HEK293 (cell line): ENCODE results near the gene RBMS3.

ENCODE experiments used
- CTCF ChIA-PET: fragments of 350-600 bp; formaldehyde crosslinking; extraction: SDS; loops from one replicate; lab custom pipeline; 2021; ENCODE audit warnings: antibody characterized with exemption; lab: Yijun Ruan, JAX
- POLR2A ChIA-PET: fragments of 300-600 bp; formaldehyde crosslinking; extraction: SDS; loops from one replicate; lab custom pipeline; 2020; ENCODE audit warnings: antibody characterized with exemption, inconsistent platforms; lab: Yijun Ruan, JAX
- H3K27ac ChIP-seq: fragments of 200-500 bp; sonication (Bioruptor generic); 2 replicates; pipeline ENCODE4 v1.5.1; 2014; ENCODE audit warnings: low read depth, low read length, control low read depth, inconsistent platforms; ENCODE audit errors: extremely low read depth
- H3K36me3 ChIP-seq, 2 experiments: fragments of 200-500 bp in 1 of 2; sonication (Bioruptor generic) in 1 of 2; 1 replicate in 1 of 2; 2 replicates in 1 of 2; pipeline ENCODE4 v1.5.1; 2014 to 2017; ENCODE audit warnings: inconsistent platforms in 2 of 2, low read length in 2 of 2; ENCODE audit not compliant: control insufficient read depth in 2 of 2, insufficient read depth in 1 of 2
- H3K4me1 ChIP-seq: fragments of 200-500 bp; sonication (Bioruptor generic); 2 replicates; pipeline ENCODE4 v1.5.1; 2014; ENCODE audit warnings: mild to moderate bottlenecking, low read length, inconsistent platforms; ENCODE audit not compliant: control insufficient read depth, insufficient read depth
- H3K4me3 ChIP-seq: 2 replicates; pipeline ENCODE4 v1.5.1; 2011; ENCODE audit warnings: low read depth, mild to moderate bottlenecking, control low read depth, low read length, moderate library complexity
- H3K9me3 ChIP-seq: fragments of 200-500 bp; sonication (Bioruptor generic); 2 replicates; pipeline ENCODE4 v1.5.1; 2014; ENCODE audit warnings: low read depth, low read length, inconsistent platforms; ENCODE audit not compliant: control insufficient read depth, insufficient read depth
- GLIS1 ChIP-seq: fragments of 450-650 bp; formaldehyde crosslinking; IDR thresholded peaks from 2 replicates; pipeline ENCODE4 v1.5.1; 2016; ENCODE audit warnings: missing biosample characterization, missing genetic modification characterization
- HOXC10 ChIP-seq: sonication (generic); formaldehyde crosslinking; IDR thresholded peaks from 2 replicates; pipeline ENCODE4 v1.8.1; 2023; ENCODE audit warnings: mild to moderate bottlenecking, missing genetic modification reagents
- IKZF3 ChIP-seq: fragments of 450-650 bp; IDR thresholded peaks from 2 replicates; pipeline ENCODE4 v1.5.0; 2018; ENCODE audit warnings: missing biosample characterization, mild to moderate bottlenecking, missing genetic modification characterization, moderate library complexity
- KLF1 ChIP-seq: fragments of 450-650 bp; formaldehyde crosslinking; IDR thresholded peaks from 2 replicates; pipeline ENCODE4 v1.5.1; 2016; ENCODE audit warnings: missing biosample characterization, missing genetic modification characterization
- KLF9 ChIP-seq: fragments of 450-650 bp; formaldehyde crosslinking; IDR thresholded peaks from 2 replicates; pipeline ENCODE4 v1.5.1; 2016; ENCODE audit warnings: missing biosample characterization, missing genetic modification characterization, low read depth
- MZF1 ChIP-seq: fragments of 450-650 bp; formaldehyde crosslinking; IDR thresholded peaks from 2 replicates; pipeline ENCODE4 v1.5.1; 2017; ENCODE audit warnings: missing biosample characterization, missing genetic modification characterization, borderline replicate concordance
- WT1 ChIP-seq: fragments of 450-650 bp; formaldehyde crosslinking; IDR thresholded peaks from 2 replicates; pipeline ENCODE4 v1.5.1; 2016; ENCODE audit warnings: missing biosample characterization, missing genetic modification characterization
- ZBTB7A ChIP-seq: fragments of 450-650 bp; formaldehyde crosslinking; IDR thresholded peaks from 2 replicates; pipeline ENCODE4 v1.5.1; 2016; ENCODE audit warnings: low read depth, missing biosample characterization, missing genetic modification characterization
- ZFHX2 ChIP-seq: fragments of 450-650 bp; formaldehyde crosslinking; conservative IDR thresholded peaks from 2 replicates; pipeline ENCODE4 v1.5.1; 2016; ENCODE audit warnings: missing biosample characterization, missing genetic modification characterization
- ZNF184 ChIP-seq: fragments of 450-650 bp; IDR thresholded peaks from 2 replicates; pipeline ENCODE4 v1.5.1; 2018; ENCODE audit warnings: missing biosample characterization, mild to moderate bottlenecking, missing genetic modification characterization
- ZNF19 ChIP-seq: fragments of 450-650 bp; formaldehyde crosslinking; IDR thresholded peaks from 2 replicates; pipeline ENCODE4; 2016; ENCODE audit warnings: missing biosample characterization, missing genetic modification characterization, low read depth
- ZNF211 ChIP-seq: fragments of 450-650 bp; formaldehyde crosslinking; IDR thresholded peaks from 2 replicates; pipeline ENCODE4 v1.5.1; 2016; ENCODE audit warnings: low read depth, missing biosample characterization, missing genetic modification characterization
- ZNF221 ChIP-seq: fragments of 450-650 bp; formaldehyde crosslinking; IDR thresholded peaks from 2 replicates; pipeline ENCODE4 v1.5.1; 2017; ENCODE audit warnings: missing biosample characterization, missing genetic modification characterization, borderline replicate concordance
- ZNF302 ChIP-seq: fragments of 450-650 bp; formaldehyde crosslinking; IDR thresholded peaks from 2 replicates; pipeline ENCODE4 v1.5.1; 2016; ENCODE audit warnings: missing biosample characterization, missing genetic modification characterization, low read depth
- ZNF423 ChIP-seq: fragments of 450-650 bp; formaldehyde crosslinking; IDR thresholded peaks from 2 replicates; pipeline ENCODE4 v1.5.1; 2016; ENCODE audit warnings: missing biosample characterization, missing genetic modification characterization
- ZNF529 ChIP-seq: fragments of 450-650 bp; formaldehyde crosslinking; IDR thresholded peaks from 2 replicates; pipeline ENCODE4 v1.5.1; 2017; ENCODE audit warnings: missing genetic modification characterization, missing biosample characterization; ENCODE audit not compliant: insufficient replicate concordance
- ZNF561 ChIP-seq: fragments of 450-650 bp; IDR thresholded peaks from 2 replicates; pipeline ENCODE4 v1.5.1; 2018; ENCODE audit warnings: missing biosample characterization, missing genetic modification characterization, borderline replicate concordance
- ZNF660 ChIP-seq: fragments of 450-650 bp; IDR thresholded peaks from 2 replicates; pipeline ENCODE4 v1.5.1; 2018; ENCODE audit warnings: missing biosample characterization, mild to moderate bottlenecking, missing genetic modification characterization
- ZNF670 ChIP-seq: fragments of 450-650 bp; formaldehyde crosslinking; IDR thresholded peaks from 2 replicates; pipeline ENCODE4 v1.5.1; 2016; ENCODE audit warnings: missing biosample characterization, missing genetic modification characterization, low read depth
- ZNF76 ChIP-seq: fragments of 450-650 bp; formaldehyde crosslinking; IDR thresholded peaks from 2 replicates; pipeline ENCODE4; 2016; ENCODE audit warnings: low read depth, missing biosample characterization, missing genetic modification characterization, borderline replicate concordance
- ZSCAN23 ChIP-seq: fragments of 450-650 bp; formaldehyde crosslinking; IDR thresholded peaks from 2 replicates; pipeline ENCODE4 v1.5.1; 2016; ENCODE audit warnings: missing biosample characterization, missing genetic modification characterization
- TF ChIP-seq, protein P1 (sequence below): fragments of 450-650 bp; formaldehyde crosslinking; IDR thresholded peaks from 2 replicates; pipeline ENCODE4 v1.5.1; 2016; ENCODE audit warnings: missing biosample characterization, missing genetic modification characterization
- TF ChIP-seq, protein P2 (sequence below): fragments of 450-650 bp; formaldehyde crosslinking; IDR thresholded peaks from 2 replicates; pipeline ENCODE4 v1.5.1; 2016; ENCODE audit warnings: missing biosample characterization, missing genetic modification characterization
- TF ChIP-seq, protein P3 (sequence below): fragments of 450-650 bp; formaldehyde crosslinking; IDR thresholded peaks from 2 replicates; pipeline ENCODE4 v1.5.1; 2016; ENCODE audit warnings: missing biosample characterization, missing genetic modification characterization

RBMS3 gene

DNA sequence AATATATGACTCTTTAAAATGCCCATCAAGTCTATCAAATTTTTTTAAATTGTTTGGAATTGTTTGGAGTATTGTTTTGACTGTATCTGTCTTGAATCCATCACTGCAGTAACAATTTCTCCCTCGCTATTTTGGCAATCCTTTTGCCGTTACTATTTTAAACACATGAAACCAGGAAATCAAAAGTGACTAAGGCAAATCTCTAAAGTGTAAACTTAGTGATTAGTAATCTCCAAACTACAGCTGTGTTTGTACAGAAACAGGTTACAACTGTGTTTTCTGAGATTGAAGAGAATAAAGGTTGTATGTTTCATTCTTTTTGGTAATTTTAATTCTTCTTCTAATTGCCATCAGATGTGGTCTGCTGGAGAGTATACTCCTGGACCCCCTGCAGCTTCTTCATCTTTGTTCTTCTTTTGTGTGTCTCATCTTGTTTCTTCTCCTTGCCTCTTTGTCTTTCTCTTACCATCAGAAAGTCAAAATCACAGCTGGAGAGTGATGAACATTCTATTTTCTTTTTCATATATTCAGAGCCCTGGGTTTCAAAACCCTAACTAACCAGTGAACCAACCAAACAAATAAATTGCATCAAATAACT is 465.4 kb downstream of the RBMS3 start:
- CTCF ChIA-PET = no interaction called here
- H3K4me3 ChIP-seq = no peak overlapping the region
- H3K36me3 ChIP-seq = no peaks in the 10 kb centered on the region
- no peak overlapping the region for H3K27ac ChIP-seq
- TF ChIP-seq ZBTB7A (no peak), ZNF660 (tag by site-specific recombination) (no peak), HOXC10 (CRISPR knock-in tag) (no peak), ZNF184 (tag by site-specific recombination) (no peak), GLIS1 (tag by site-specific recombination) (no peak), KLF9 (tag by site-specific recombination) (no peak), ZNF302 (tag by site-specific recombination) (no peak), ZNF211 (no peak), KLF1 (tag by site-specific recombination) (no peak), MZF1 (no peak), ZNF19 (tag by site-specific recombination) (no peak), ZNF423 (tag by site-specific recombination) (no peak)
- H3K4me1 ChIP-seq = no peaks in the 10 kb centered on the region
- no peaks in the 10 kb centered on the region for H3K9me3 ChIP-seq
- POLR2A ChIA-PET = no interaction called here

GRCh38 chr3:29747991-29748390 is 467.1 kb downstream of the RBMS3 start:
- Histone ChIP-seq H3K9me3 (no peaks in the 10 kb centered on the region), H3K27ac (no peak overlapping the region), H3K4me3 (no peak overlapping the region), H3K36me3 (no peaks in the 10 kb centered on the region), H3K4me1 (no peaks in the 10 kb centered on the region)
- ChIA-PET CTCF (no interaction called here), POLR2A (no interaction called here)
- no peak for TF ChIP-seq ZFHX2 (tag by site-specific recombination)
- TF ChIP-seq, protein P1, sequence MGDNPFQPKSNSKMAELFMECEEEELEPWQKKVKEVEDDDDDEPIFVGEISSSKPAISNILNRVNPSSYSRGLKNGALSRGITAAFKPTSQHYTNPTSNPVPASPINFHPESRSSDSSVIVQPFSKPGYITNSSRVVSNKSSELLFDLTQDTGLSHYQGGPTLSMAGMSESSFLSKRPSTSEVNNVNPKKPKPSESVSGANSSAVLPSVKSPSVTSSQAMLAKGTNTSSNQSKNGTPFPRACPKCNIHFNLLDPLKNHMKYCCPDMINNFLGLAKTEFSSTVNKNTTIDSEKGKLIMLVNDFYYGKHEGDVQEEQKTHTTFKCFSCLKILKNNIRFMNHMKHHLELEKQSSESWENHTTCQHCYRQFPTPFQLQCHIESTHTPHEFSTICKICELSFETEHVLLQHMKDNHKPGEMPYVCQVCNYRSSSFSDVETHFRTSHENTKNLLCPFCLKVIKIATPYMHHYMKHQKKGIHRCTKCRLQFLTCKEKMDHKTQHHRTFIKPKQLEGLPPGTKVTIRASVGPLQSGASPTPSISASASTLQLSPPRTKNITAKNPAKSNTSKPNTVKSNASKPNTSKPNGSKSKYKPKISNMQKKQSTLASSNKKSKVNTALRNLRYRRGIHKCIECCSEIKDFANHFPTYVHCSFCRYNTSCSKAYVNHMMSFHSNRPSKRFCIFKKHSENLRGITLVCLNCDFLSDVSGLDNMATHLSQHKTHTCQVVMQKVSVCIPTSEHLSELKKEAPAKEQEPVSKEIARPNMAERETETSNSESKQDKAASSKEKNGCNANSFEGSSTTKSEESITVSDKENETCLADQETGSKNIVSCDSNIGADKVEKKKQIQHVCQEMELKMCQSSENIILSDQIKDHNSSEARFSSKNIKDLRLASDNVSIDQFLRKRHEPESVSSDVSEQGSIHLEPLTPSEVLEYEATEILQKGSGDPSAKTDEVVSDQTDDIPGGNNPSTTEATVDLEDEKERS (tag by site-specific recombination) = no peak
- TF ChIP-seq ZSCAN23 (tag by site-specific recombination) = no peak
- no peak for TF ChIP-seq ZNF76
- TF ChIP-seq ZNF670 (tag by site-specific recombination) = no peak
- TF ChIP-seq, protein P2, sequence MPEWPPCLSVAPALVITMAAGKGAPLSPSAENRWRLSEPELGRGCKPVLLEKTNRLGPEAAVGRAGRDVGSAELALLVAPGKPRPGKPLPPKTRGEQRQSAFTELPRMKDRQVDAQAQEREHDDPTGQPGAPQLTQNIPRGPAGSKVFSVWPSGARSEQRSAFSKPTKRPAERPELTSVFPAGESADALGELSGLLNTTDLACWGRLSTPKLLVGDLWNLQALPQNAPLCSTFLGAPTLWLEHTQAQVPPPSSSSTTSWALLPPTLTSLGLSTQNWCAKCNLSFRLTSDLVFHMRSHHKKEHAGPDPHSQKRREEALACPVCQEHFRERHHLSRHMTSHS = no peak
- no peak for TF ChIP-seq ZNF221
- TF ChIP-seq, protein P3, sequence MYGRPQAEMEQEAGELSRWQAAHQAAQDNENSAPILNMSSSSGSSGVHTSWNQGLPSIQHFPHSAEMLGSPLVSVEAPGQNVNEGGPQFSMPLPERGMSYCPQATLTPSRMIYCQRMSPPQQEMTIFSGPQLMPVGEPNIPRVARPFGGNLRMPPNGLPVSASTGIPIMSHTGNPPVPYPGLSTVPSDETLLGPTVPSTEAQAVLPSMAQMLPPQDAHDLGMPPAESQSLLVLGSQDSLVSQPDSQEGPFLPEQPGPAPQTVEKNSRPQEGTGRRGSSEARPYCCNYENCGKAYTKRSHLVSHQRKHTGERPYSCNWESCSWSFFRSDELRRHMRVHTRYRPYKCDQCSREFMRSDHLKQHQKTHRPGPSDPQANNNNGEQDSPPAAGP (tag by site-specific recombination) = no peak
- no peak for TF ChIP-seq ZNF529 (tag by site-specific recombination)
- no peak for TF ChIP-seq IKZF3 (tag by site-specific recombination)
- no peak for TF ChIP-seq ZNF561 (tag by site-specific recombination)
- no peak for TF ChIP-seq WT1
